Measurements from ENCODE around the gene PEX5.

DNA sequence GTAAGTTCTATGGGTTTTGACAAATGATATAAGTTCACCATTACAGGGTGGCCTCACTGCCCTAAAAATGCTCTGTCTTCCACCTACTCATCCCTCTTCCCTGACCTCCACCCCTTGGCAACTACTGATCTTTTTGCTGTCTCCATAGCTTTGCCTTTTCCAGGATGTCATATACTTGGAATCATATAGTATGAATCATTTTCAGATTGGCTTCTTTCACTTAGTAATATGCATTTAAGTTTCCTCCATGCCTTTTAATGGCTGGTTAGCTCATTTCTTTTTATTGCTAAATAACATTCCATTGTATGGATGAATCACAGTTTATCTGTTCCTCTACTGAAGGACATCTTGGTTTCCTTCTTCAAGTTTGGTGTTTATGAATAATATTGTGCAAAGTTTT is 14.0 kb upstream of the PEX5 start:
- TF ChIP-seq POLR2A (IDR thresholded peaks at IDR 0.05) (no peak), EP300 (IDR thresholded peaks at IDR 0.05) (no peak)
- TF ChIP-seq, protein P1, sequence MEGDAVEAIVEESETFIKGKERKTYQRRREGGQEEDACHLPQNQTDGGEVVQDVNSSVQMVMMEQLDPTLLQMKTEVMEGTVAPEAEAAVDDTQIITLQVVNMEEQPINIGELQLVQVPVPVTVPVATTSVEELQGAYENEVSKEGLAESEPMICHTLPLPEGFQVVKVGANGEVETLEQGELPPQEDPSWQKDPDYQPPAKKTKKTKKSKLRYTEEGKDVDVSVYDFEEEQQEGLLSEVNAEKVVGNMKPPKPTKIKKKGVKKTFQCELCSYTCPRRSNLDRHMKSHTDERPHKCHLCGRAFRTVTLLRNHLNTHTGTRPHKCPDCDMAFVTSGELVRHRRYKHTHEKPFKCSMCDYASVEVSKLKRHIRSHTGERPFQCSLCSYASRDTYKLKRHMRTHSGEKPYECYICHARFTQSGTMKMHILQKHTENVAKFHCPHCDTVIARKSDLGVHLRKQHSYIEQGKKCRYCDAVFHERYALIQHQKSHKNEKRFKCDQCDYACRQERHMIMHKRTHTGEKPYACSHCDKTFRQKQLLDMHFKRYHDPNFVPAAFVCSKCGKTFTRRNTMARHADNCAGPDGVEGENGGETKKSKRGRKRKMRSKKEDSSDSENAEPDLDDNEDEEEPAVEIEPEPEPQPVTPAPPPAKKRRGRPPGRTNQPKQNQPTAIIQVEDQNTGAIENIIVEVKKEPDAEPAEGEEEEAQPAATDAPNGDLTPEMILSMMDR (IDR thresholded peaks at IDR 0.05) = no peak
